ENCODE results near the gene TKFC.

The TKFC gene

DNA sequence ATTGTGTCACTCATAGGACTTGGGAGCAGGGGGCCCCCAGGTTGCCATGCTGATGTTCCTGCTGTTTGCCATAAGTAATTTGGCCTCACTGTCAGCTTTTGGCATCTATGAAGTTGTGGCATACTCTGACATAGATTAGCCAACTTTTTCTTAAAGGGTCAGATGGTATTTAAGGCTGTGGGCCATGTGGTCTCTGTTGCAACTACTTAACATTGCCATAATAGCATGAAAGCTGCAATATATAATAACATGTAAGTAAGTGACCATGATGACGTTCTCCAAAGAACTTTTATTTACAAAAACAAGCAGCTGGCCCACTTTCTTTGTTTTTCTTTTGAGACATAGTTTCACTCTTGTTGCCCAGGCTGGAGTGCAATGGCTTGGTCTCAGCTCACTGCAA lies 57.1 kb downstream of the TKFC start:
- Histone ChIP-seq H3K27me3 (ENCODE audit: insufficient read depth, poor library complexity, severe bottlenecking) (no peaks in the 10 kb centered on the region), H3K4me3 (replicated peaks; ENCODE audit: insufficient read depth, low read length) (no peak overlapping the region), H3K27ac (replicated peaks) (no peak overlapping the region; the same call in none of the 2 replicates)
- TF ChIP-seq, protein P1, sequence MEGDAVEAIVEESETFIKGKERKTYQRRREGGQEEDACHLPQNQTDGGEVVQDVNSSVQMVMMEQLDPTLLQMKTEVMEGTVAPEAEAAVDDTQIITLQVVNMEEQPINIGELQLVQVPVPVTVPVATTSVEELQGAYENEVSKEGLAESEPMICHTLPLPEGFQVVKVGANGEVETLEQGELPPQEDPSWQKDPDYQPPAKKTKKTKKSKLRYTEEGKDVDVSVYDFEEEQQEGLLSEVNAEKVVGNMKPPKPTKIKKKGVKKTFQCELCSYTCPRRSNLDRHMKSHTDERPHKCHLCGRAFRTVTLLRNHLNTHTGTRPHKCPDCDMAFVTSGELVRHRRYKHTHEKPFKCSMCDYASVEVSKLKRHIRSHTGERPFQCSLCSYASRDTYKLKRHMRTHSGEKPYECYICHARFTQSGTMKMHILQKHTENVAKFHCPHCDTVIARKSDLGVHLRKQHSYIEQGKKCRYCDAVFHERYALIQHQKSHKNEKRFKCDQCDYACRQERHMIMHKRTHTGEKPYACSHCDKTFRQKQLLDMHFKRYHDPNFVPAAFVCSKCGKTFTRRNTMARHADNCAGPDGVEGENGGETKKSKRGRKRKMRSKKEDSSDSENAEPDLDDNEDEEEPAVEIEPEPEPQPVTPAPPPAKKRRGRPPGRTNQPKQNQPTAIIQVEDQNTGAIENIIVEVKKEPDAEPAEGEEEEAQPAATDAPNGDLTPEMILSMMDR (IDR thresholded peaks at IDR 0.05; ENCODE audit: insufficient read depth, low read length), result no peak
- TF ChIP-seq POLR2AphosphoS5 (IDR thresholded peaks at IDR 0.05; ENCODE audit: low read depth), result no peak
- TF ChIP-seq SPI1 (IDR thresholded peaks at IDR 0.05; ENCODE audit: borderline replicate concordance, low read depth), result no peak
- peak in 1 of 2 experiments; percentile 21 for DNase-seq (ENCODE audit: low read depth in 1 of 2, low spot score in 1 of 2)

DNA sequence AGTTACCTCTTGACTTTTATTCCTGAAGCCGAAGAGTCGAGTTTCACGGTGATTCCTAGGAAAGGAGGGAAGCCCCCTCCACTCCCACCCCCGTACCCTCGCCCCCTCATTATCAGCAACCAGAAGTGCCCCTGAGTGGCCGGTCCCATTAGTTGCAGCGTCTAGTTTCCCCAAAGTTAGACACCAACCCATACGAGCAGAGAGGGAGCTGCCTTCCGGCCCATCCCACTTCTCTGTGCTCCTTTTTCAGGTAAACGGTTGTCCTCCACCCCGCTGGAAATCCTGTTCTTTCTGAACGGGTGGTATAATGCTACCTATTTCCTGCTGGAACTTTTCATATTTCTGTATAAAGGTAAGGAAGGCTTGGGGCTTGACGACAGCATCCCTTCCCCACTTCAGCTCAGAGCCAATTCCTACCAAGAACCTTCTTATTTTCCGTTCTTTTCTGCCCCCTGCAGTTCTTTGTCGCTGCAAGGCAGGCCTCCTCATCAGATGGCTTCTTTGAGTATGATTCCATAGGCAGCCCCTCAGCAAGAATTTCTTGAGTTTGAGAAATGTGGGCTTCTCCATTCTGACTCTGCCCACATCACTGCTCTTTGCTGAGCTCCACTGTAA lies 60.1 kb downstream of the TKFC start:
- DNase-seq (ENCODE audit: low read depth in 1 of 2, low spot score in 1 of 2), result no peak
- Histone ChIP-seq H3K4me3 (replicated peaks; ENCODE audit: insufficient read depth, low read length) (peak overlapping the region; percentile 84), H3K27ac (replicated peaks) (peak overlapping the region; percentile 83), H3K27me3 (ENCODE audit: insufficient read depth, poor library complexity, severe bottlenecking) (no peaks in the 10 kb centered on the region)
- TF ChIP-seq, protein P2, sequence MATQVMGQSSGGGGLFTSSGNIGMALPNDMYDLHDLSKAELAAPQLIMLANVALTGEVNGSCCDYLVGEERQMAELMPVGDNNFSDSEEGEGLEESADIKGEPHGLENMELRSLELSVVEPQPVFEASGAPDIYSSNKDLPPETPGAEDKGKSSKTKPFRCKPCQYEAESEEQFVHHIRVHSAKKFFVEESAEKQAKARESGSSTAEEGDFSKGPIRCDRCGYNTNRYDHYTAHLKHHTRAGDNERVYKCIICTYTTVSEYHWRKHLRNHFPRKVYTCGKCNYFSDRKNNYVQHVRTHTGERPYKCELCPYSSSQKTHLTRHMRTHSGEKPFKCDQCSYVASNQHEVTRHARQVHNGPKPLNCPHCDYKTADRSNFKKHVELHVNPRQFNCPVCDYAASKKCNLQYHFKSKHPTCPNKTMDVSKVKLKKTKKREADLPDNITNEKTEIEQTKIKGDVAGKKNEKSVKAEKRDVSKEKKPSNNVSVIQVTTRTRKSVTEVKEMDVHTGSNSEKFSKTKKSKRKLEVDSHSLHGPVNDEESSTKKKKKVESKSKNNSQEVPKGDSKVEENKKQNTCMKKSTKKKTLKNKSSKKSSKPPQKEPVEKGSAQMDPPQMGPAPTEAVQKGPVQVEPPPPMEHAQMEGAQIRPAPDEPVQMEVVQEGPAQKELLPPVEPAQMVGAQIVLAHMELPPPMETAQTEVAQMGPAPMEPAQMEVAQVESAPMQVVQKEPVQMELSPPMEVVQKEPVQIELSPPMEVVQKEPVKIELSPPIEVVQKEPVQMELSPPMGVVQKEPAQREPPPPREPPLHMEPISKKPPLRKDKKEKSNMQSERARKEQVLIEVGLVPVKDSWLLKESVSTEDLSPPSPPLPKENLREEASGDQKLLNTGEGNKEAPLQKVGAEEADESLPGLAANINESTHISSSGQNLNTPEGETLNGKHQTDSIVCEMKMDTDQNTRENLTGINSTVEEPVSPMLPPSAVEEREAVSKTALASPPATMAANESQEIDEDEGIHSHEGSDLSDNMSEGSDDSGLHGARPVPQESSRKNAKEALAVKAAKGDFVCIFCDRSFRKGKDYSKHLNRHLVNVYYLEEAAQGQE (IDR thresholded peaks at IDR 0.05; ENCODE audit: insufficient replicate concordance, low read depth), result no peak
- 0 out of 2 replicates have a peak, but pooled peaks have one; percentile 13 for TF ChIP-seq GABPA (IDR thresholded peaks at IDR 0.05; ENCODE audit: low read depth)

Data from HL-60 (cell line).